ENCODE measurements around the gene BCAN. TPM values are rescaled to one million over a fixed set of nuclear protein-coding genes. Genes with fewer than 3 reads are reported as not detected.
A peak's percentile ranks its signal among the peaks of the same experiment; 100 is the strongest.

The BCAN gene
- total RNA-seq, 1 experiment from 2014 or later, result 0.37 TPM

DNA sequence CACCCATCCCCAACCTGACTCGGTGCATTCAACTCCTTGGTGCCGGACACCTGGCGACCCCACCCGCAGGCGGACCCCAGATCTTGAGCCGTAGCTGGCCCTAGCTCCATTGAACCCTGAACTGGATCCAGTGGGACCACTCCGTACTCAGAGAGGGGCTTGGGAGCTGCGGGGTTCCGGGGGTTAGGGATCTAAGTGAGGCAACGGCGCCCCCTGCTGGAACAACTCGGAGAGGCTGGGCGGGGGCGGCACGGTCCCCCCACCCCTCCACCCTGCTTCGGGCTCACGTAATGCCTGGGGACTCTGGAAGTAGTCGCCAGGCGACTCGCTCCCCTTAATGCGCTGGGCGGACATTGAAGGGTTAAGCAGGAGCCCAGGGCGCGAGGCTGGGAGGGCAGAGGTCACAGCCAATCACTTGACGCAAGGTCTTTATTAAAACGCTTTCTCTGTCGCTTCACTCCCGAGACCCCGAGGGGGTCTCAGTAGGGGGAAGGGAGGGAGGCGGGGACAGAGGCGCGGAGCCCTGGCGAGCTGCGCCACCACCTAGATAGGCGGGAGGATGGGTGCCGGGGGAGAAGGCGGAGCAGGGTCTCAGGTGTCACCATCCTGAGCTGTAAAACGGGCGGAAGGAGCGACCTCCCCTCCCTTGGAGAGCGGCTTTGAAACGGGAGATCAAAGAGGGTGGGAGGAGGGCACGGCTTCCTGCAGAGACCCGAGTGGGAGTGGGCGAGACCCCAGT, 64.2 kb downstream of the BCAN start:
- H3K4me1 Mint-ChIP-seq (ENCODE audit: insufficient read depth, unreplicated experiment), result peaks cover 38% of the 10 kb centered on the region
- peak; percentile 57 for DNase-seq (ENCODE audit: unreplicated experiment)

DNA sequence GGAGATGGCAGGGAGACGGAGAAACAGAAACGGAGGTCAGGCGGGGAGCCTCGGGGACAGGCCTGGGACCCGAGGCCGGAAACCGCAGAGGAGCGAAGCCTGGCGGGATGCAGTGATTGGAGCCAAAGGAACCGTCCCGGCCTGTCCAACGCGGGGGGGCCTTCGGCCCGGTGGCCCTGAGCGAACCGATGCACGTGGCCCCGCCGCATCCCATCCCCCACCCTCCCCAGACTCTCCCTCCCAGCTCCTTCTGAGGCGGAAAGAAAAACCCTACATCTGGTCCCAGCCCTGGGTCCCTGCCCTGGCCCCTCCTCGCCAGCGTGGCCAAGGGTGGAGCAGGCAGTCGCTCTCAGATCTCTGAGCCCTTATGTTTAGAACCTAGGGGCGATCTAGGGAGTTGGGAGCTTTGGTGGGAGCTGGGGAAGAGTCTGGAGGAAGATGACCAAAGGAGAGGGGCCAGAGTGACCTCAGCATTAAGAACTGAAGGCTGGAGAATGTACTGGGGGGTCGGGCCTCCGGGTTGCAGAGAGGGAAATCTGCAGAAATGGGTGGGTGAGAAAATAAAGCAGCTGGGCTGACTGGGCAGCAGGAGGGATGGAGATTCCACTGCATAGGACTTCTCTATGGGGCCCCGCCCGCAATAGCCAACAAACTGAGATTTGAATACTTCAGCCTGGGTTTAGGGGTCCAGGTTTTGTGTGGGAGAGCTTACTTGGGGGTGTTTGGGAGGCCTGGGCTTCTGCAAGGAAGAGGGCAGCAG, 64.9 kb downstream of the BCAN start:
- intact Hi-C loops (cut with micrococcal nuclease), result loop anchor here (1.0 kb wide), 1 partner anchor 47 kb away; no protein-coding TSS in a partner anchor
- Mint-ChIP-seq H3K27ac (ENCODE audit: low read depth, unreplicated experiment) (no peak overlapping the region), H3K4me1 (ENCODE audit: insufficient read depth, unreplicated experiment) (peaks cover 33% of the 10 kb centered on the region), H3K27me3 (ENCODE audit: insufficient read depth, unreplicated experiment) (no peaks in the 10 kb centered on the region), H3K4me3 (ENCODE audit: unreplicated experiment) (no peak overlapping the region), H3K36me3 (ENCODE audit: insufficient read depth, unreplicated experiment) (no peaks in the 10 kb centered on the region), H3K9me3 (ENCODE audit: unreplicated experiment) (no peaks in the 10 kb centered on the region)
- TF ChIP-seq, protein P1, sequence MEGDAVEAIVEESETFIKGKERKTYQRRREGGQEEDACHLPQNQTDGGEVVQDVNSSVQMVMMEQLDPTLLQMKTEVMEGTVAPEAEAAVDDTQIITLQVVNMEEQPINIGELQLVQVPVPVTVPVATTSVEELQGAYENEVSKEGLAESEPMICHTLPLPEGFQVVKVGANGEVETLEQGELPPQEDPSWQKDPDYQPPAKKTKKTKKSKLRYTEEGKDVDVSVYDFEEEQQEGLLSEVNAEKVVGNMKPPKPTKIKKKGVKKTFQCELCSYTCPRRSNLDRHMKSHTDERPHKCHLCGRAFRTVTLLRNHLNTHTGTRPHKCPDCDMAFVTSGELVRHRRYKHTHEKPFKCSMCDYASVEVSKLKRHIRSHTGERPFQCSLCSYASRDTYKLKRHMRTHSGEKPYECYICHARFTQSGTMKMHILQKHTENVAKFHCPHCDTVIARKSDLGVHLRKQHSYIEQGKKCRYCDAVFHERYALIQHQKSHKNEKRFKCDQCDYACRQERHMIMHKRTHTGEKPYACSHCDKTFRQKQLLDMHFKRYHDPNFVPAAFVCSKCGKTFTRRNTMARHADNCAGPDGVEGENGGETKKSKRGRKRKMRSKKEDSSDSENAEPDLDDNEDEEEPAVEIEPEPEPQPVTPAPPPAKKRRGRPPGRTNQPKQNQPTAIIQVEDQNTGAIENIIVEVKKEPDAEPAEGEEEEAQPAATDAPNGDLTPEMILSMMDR (IDR thresholded peaks at IDR 0.05; ENCODE audit: unreplicated experiment), result no peak
- POLR2A ChIA-PET, result interaction anchor here (0.6 to 9.9 kb wide), 5 partner anchors 13 to 452 kb away, joined by 3 to 63 read pairs (median 4); no protein-coding TSS in a partner anchor
- no peak for DNase-seq (ENCODE audit: unreplicated experiment)
- BruUV-seq (replicated peaks), result no TSS peak
- CTCF ChIA-PET, result interaction anchor here (0.6 to 47.2 kb wide), 16 partner anchors 6 to 476 kb away, joined by 3 to 2415 read pairs (median 4); partner anchors contain the start of genes CRABP2, ISG20L2, LRRC71 and METTL25B

More for the DNA sequence above, 64.2 kb downstream of the BCAN start:
- ChIA-PET CTCF (interaction anchor here (0.6 to 47.2 kb wide), 21 partner anchors 7 to 1455 kb away, joined by 3 to 2415 read pairs (median 3); partner anchors contain the start of genes CRABP2, ISG20L2, LRRC71 and METTL25B), POLR2A (interaction anchor here (0.7 to 9.9 kb wide), 4 partner anchors 17 to 207 kb away, joined by 3 to 63 read pairs (median 4); no protein-coding TSS in a partner anchor)
- no TSS peak for BruUV-seq (replicated peaks)
- no peaks in the 10 kb centered on the region for H3K9me3 Mint-ChIP-seq (ENCODE audit: unreplicated experiment)
- no peaks in the 10 kb centered on the region for H3K27me3 Mint-ChIP-seq (ENCODE audit: insufficient read depth, unreplicated experiment)
- H3K4me3 Mint-ChIP-seq (ENCODE audit: unreplicated experiment), result peak overlapping the region; percentile 30
- intact Hi-C loops (cut with micrococcal nuclease), result loop anchor here (1.0 kb wide), 2 partner anchors 17 to 46 kb away; no protein-coding TSS in a partner anchor
- H3K36me3 Mint-ChIP-seq (ENCODE audit: insufficient read depth, unreplicated experiment), result no peaks in the 10 kb centered on the region
- TF ChIP-seq, protein P1 (IDR thresholded peaks at IDR 0.05; ENCODE audit: unreplicated experiment), result peak; percentile 99
- H3K27ac Mint-ChIP-seq (ENCODE audit: low read depth, unreplicated experiment), result no peak overlapping the region

DNA sequence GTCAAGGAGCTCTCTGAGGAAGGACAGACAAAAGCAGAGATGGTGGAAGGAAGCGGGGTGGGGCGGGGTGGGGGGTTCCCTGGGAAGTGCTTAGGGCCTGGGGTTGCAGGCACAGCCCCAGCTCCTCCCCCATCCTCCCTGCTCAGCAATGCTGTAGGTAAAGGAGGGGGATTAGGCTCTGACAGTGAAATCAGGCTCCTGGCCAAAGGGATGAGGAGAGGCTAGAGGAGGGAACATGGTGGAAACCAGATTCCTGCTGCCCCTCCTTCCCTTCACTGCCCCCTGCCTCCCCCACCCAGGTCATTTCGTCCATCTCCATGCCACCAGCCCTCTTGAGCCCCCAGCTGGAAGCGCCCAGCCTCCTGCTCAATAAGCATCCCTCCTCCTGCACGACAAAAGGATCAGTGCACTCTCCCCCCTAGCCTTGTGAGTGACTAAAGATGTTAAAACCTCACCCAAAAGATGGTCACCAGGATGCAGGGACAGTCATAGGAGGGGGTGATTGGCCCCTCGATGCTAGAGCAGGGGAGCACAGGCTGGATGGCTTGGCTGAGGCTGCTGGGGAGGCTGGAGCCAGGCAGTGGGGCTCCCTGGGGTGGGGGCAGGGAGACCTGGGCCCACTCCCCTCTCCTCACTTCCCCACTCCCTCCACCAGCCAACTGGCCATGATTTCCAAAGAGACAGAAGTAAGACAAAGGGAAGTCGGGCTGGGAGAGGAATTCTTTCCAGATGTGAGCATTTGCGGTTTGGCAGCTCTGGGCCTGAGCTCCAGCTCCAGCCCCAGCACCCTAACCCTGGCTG, 65.7 kb downstream of the BCAN start:
- H3K4me1 Mint-ChIP-seq (ENCODE audit: insufficient read depth, unreplicated experiment), result peaks cover 41% of the 10 kb centered on the region

More for the DNA sequence above, 65.7 kb downstream of the BCAN start:
- intact Hi-C loops (cut with micrococcal nuclease), result no loop called here
- Mint-ChIP-seq H3K4me3 (ENCODE audit: unreplicated experiment) (no peak overlapping the region), H3K36me3 (ENCODE audit: insufficient read depth, unreplicated experiment) (no peaks in the 10 kb centered on the region), H3K27me3 (ENCODE audit: insufficient read depth, unreplicated experiment) (no peaks in the 10 kb centered on the region), H3K9me3 (ENCODE audit: unreplicated experiment) (no peaks in the 10 kb centered on the region), H3K27ac (ENCODE audit: low read depth, unreplicated experiment) (no peak overlapping the region)
- ChIA-PET POLR2A (interaction anchor here (0.6 to 9.9 kb wide), 3 partner anchors 12 to 451 kb away, joined by 3 to 63 read pairs (median 4); no protein-coding TSS in a partner anchor), CTCF (interaction anchor here (0.6 to 47.2 kb wide), 11 partner anchors 5 to 187 kb away, joined by 3 to 2415 read pairs (median 5); partner anchors contain the start of genes CRABP2, GPATCH4, ISG20L2 and METTL25B)
- TF ChIP-seq, protein P1 (IDR thresholded peaks at IDR 0.05; ENCODE audit: unreplicated experiment), result no peak
- no TSS peak for BruUV-seq (replicated peaks)
- no peak for DNase-seq (ENCODE audit: unreplicated experiment)
